H1 (cell line): ENCODE results near the gene TNFAIP2. TPM values are rescaled to one million over a fixed set of nuclear protein-coding genes. Genes with fewer than 3 reads are reported as not detected.

Experiments used
- CBX5 ChIP-seq: fragments of 300-800, 300-1000 bp; sonication (generic); IDR thresholded peaks from 2 replicates; pipeline ENCODE4 v1.7.1; 2016; ENCODE audit warnings: antibody characterized with exemption, low read length, low read depth
- CHD7 ChIP-seq: fragments of 300-600 bp; sonication (generic); IDR thresholded peaks from 2 replicates; pipeline ENCODE4 v1.7.1; 2012; ENCODE audit warnings: low read length, moderate library complexity, mild to moderate bottlenecking, inconsistent platforms; ENCODE audit not compliant: insufficient replicate concordance
- EZH2 ChIP-seq: fragments of 200-600 bp; sonication (generic); IDR thresholded peaks from 2 replicates; pipeline ENCODE4 v1.7.1; 2012; ENCODE audit warnings: low read depth, mild to moderate bottlenecking, moderate library complexity, low read length, inconsistent platforms; ENCODE audit not compliant: severe bottlenecking
- FOSL1 ChIP-seq: IDR thresholded peaks from 2 replicates; pipeline ENCODE4 v1.6.1; 2011; ENCODE audit warnings: mild to moderate bottlenecking, low read depth, low read length, moderate library complexity; ENCODE audit not compliant: insufficient read depth
- NANOG ChIP-seq: IDR thresholded peaks from 2 replicates; pipeline ENCODE4 v1.6.1; 2011; ENCODE audit warnings: low read length, low read depth, mild to moderate bottlenecking, inconsistent platforms; ENCODE audit not compliant: insufficient read depth, poor library complexity, severe bottlenecking
- PHF8 ChIP-seq: fragments of 200-600 bp; sonication (generic); conservative IDR thresholded peaks from 2 replicates; pipeline ENCODE4 v1.7.1; 2012; ENCODE audit warnings: low read depth, mild to moderate bottlenecking, inconsistent platforms, low read length, moderate library complexity
- TAF1 ChIP-seq: IDR thresholded peaks from 2 replicates; pipeline ENCODE4 v1.6.1; 2011; ENCODE audit warnings: mild to moderate bottlenecking, low read depth, low read length
- TEAD4 ChIP-seq: IDR thresholded peaks from 2 replicates; pipeline ENCODE4 v1.6.1; 2012; ENCODE audit warnings: low read depth, low read length, inconsistent platforms, mixed read lengths
- polyA plus RNA-seq, 7 experiments: library from polyadenylated mRNA; depleted of rRNA in 3 of 7; stranded (reverse) in 5 of 7; unstranded in 2 of 7; fragments of >200 nt in 5 of 7; fragments of 200-250 nt in 2 of 7; gene quantifications; 1 replicate in 5 of 7; 2 replicates in 1 of 7; 4 replicates in 1 of 7; pipeline versions ENCODE4 v1.2.1 to v1.2.3, GENCODE V29; 2011 to 2013; ENCODE audit warnings: missing spikeins in 2 of 7, mixed read lengths in 2 of 7
- total RNA-seq: library from RNA; stranded (reverse); fragmentation: NEBNext Ultra II Directional; extraction: Animal tissue kit (Norgen Biotek cat#: 25700); gene quantifications from 2 replicates; pipeline ENCODE4 v1.2.1, GENCODE V29; 2021

TNFAIP2 gene
- total and polyA plus RNA-seq, 2 of the 8 experiments (the other 6 are each of a cell fraction or from before 2014, with no cell fraction given): 28.3 to 34.5 TPM

GRCh38 chr14:103130965-103131364, 7.7 kb downstream of the TNFAIP2 start (continued):
- TF ChIP-seq CHD7: no peak
- no peak for TF ChIP-seq NANOG
- no peak for TF ChIP-seq PHF8
- TF ChIP-seq FOSL1: no peak
- TF ChIP-seq TAF1: no peak
- TF ChIP-seq TEAD4: no peak
- TF ChIP-seq EZH2: no peak
- TF ChIP-seq CBX5: no peak
